BE2C (cell line): ENCODE data around the gene LILRB1.
A peak's percentile ranks its signal among the peaks of the same experiment; 100 is the strongest.

Source experiments
- DNase-seq: peaks from one replicate; pipeline ENCODE4 v3.0.0-alpha.2; 2020
- H3K27me3 ChIP-seq: fragments of 250-450 bp; sonication (Bioruptor Pico); 2 replicates; pipeline ENCODE4 v1.5.1; 2020; ENCODE audit warnings: mild to moderate bottlenecking
- H3K36me3 ChIP-seq: fragments of 250-450 bp; sonication (Bioruptor Pico); 2 replicates; pipeline ENCODE4 v1.5.1; 2020; ENCODE audit warnings: mild to moderate bottlenecking
- H3K4me1 ChIP-seq: fragments of 250-450 bp; sonication (Bioruptor Pico); 2 replicates; pipeline ENCODE4 v1.5.1; 2020
- H3K4me3 ChIP-seq: 2 replicates; pipeline ENCODE4 v1.5.1; 2011; ENCODE audit warnings: low read depth, low read length
- H3K9me3 ChIP-seq: fragments of 250-450 bp; sonication (Bioruptor Pico); 2 replicates; pipeline ENCODE4 v1.5.1; 2020
- TF ChIP-seq, protein P1 (sequence below): IDR thresholded peaks from 2 replicates; pipeline ENCODE4 v1.5.1; 2012; ENCODE audit warnings: mild to moderate bottlenecking, low read depth, low read length

LILRB1 gene

DNA sequence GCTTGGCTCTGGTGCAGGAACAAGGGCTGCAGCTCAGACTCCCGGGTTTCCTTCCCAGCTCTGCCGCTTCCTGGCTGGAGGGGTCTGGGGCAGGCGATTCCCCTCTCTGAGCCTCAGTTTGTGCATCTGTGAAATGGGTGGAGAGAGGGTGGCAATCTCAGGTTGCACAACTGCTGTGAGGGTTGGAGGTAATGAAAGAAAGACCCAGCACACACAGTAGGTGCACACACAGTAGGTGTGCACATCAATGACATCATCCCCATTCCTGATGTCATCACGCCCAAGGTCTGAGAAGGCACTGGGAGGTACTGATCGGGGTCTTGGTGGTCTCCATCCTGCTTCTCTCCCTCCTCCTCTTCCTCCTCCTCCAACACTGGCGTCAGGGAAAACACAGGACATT lies 35.2 kb downstream of the LILRB1 start:
- H3K36me3 ChIP-seq, result no peaks in the 10 kb centered on the region
- H3K9me3 ChIP-seq, result peaks cover 4% of the 10 kb centered on the region
- no peak overlapping the region for H3K4me3 ChIP-seq
- H3K27me3 ChIP-seq, result no peaks in the 10 kb centered on the region; the same call in 1 of the 2 replicates
- H3K4me1 ChIP-seq, result no peaks in the 10 kb centered on the region
- DNase-seq, result no peak
- TF ChIP-seq, protein P1, sequence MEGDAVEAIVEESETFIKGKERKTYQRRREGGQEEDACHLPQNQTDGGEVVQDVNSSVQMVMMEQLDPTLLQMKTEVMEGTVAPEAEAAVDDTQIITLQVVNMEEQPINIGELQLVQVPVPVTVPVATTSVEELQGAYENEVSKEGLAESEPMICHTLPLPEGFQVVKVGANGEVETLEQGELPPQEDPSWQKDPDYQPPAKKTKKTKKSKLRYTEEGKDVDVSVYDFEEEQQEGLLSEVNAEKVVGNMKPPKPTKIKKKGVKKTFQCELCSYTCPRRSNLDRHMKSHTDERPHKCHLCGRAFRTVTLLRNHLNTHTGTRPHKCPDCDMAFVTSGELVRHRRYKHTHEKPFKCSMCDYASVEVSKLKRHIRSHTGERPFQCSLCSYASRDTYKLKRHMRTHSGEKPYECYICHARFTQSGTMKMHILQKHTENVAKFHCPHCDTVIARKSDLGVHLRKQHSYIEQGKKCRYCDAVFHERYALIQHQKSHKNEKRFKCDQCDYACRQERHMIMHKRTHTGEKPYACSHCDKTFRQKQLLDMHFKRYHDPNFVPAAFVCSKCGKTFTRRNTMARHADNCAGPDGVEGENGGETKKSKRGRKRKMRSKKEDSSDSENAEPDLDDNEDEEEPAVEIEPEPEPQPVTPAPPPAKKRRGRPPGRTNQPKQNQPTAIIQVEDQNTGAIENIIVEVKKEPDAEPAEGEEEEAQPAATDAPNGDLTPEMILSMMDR, result no peak

DNA sequence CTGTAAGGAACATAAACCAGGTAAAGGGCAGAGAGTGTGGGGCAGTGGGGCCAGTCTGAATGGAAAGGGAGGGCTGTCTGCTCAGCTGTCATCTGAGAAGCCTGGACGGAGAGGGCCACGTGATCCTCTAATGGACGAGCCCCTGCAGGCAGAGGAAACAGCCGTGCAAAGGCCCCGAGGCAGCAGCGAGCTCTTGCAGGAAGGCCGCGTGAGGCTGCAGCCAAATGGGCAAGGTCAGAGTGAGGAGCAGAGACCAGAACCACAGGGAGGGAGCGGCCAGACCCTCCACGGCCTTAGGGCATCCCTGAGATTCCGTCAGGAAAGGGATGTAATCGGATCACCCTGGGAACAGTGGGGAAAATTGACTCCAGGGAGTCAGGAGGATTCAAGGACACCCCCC lies 36.9 kb downstream of the LILRB1 start:
- TF ChIP-seq, protein P1, result no peak
- no peak overlapping the region for H3K4me3 ChIP-seq
- no peaks in the 10 kb centered on the region for H3K4me1 ChIP-seq
- DNase-seq, result no peak
- no peaks in the 10 kb centered on the region for H3K27me3 ChIP-seq
- peaks cover 4% of the 10 kb centered on the region for H3K9me3 ChIP-seq
- H3K36me3 ChIP-seq, result no peaks in the 10 kb centered on the region

DNA sequence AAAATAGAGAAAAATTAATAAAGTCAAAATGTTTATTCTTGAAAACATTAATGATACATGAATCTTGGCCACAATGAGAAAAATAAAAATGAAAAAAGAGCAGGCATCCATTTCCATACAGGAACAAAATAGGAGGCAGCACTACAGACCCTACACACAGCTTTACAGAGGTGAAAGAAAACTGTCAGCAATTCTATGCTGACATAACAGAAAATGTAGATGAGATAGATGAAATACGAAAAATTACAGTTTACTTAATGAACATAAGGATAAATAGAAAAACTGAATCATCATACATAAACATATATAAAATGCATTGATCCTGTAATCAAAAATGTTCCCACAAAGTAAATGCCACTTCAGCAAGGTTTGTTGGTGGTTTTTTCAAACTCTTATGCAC lies 38.1 kb downstream of the LILRB1 start:
- TF ChIP-seq, protein P1, result no peak

DNA sequence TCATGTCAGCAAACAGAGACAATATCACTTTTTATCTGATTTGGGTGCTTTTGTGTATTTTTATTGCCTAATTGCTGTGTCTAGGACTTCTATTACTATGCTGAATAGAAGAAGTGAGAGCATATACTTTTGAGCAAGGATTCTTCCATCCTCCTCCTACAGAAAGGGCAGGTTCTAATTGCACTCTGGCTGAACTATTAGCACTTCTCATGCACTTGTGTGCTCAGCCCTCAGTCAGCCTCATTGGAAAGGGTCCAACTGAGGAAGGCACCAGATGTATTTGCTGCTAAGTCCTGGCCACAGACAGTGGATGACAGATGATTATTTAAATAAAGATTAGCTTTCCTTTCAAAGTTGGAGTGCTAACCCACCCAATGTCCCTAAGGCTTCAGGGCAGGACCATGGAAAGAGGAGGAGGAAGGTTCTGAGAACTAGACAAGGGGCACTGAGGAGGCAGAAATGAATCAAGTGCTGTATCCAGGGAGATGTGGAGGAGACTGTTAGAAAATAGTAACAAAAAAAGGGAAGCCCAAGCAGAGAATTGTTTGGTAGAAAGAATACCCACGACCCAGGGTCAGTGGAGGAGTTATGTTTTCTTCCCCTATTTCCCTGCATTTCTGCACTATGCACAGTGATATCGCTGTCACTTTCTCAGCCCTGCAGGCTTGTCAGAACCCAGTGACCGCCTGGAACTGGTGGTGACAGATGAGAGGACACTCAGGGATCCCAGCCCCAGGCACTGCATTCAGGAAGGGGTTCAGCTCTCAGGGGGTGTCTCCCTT lies 40.5 kb downstream of the LILRB1 start:
- no peaks in the 10 kb centered on the region for H3K4me1 ChIP-seq
- TF ChIP-seq, protein P1, result no peak
- H3K27me3 ChIP-seq, result no peaks in the 10 kb centered on the region
- DNase-seq, result no peak
- peaks cover 1% of the 10 kb centered on the region; the same call in 1 of the 2 replicates for H3K9me3 ChIP-seq
- H3K36me3 ChIP-seq, result no peaks in the 10 kb centered on the region
- H3K4me3 ChIP-seq, result no peak overlapping the region

More for the DNA sequence above, 38.1 kb downstream of the LILRB1 start:
- H3K36me3 ChIP-seq, result no peaks in the 10 kb centered on the region
- H3K9me3 ChIP-seq, result peaks cover 4% of the 10 kb centered on the region
- H3K27me3 ChIP-seq, result no peaks in the 10 kb centered on the region
- no peak for DNase-seq
- H3K4me3 ChIP-seq, result no peak overlapping the region
- no peaks in the 10 kb centered on the region for H3K4me1 ChIP-seq

DNA sequence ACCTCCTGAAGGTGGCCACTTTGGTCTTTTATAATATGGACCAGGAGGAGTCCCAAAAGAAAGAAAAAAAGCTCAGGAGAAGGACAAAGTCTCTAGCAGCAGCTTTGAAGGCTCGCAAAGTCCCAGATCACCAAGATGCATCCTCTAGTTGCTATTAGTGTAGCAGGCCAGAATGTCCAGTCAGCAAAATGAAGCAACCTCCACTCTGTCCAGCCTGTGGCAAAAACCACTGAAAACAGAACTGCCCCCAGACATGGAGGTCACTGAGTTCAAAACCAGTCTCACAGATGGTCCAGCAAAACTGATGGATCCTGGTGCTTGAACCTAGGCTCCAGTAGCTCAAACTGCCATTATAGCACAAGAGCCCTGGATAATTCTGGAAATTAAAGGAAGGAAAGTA lies 42.9 kb downstream of the LILRB1 start:
- no peak for DNase-seq
- Histone ChIP-seq H3K4me3 (no peak overlapping the region), H3K4me1 (no peaks in the 10 kb centered on the region), H3K27me3 (no peaks in the 10 kb centered on the region), H3K9me3 (no peaks in the 10 kb centered on the region), H3K36me3 (no peaks in the 10 kb centered on the region)
- TF ChIP-seq, protein P1, result no peak

DNA sequence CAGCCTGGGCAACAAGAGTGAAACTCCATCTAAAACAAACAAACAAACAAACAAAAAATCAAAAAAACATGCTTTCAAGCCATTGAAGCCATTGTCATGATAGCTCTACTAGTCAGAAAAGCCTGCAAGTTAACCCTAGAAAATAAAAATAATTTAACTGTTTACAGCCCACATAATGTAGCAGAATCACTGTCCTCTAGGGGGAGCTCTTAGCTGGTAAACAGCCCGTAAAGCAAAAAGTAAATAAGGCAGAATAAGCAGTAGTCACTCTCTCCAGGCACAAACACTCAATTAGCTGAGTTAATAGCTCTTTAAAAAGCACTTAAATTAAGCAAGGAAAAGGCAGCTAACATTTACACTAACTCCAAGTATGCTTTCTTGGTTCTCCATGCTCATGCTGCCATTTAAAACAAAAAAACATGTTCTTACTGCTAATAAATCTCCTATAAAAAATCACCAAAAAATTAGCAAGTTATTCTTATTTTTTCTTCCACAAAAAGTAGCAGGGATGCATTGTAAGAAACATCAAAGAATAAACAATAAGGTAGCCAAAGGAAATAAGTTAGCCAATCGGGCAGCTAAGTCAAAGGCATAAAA lies 43.8 kb downstream of the LILRB1 start:
- no peaks in the 10 kb centered on the region for H3K9me3 ChIP-seq
- no peaks in the 10 kb centered on the region for H3K36me3 ChIP-seq
- no peaks in the 10 kb centered on the region for H3K27me3 ChIP-seq
- H3K4me1 ChIP-seq, result no peaks in the 10 kb centered on the region
- H3K4me3 ChIP-seq, result no peak overlapping the region
- TF ChIP-seq, protein P1, result peak; percentile 89
- DNase-seq, result peak; percentile 31
